ENCODE measurements around the gene AGTRAP.

The AGTRAP gene

DNA sequence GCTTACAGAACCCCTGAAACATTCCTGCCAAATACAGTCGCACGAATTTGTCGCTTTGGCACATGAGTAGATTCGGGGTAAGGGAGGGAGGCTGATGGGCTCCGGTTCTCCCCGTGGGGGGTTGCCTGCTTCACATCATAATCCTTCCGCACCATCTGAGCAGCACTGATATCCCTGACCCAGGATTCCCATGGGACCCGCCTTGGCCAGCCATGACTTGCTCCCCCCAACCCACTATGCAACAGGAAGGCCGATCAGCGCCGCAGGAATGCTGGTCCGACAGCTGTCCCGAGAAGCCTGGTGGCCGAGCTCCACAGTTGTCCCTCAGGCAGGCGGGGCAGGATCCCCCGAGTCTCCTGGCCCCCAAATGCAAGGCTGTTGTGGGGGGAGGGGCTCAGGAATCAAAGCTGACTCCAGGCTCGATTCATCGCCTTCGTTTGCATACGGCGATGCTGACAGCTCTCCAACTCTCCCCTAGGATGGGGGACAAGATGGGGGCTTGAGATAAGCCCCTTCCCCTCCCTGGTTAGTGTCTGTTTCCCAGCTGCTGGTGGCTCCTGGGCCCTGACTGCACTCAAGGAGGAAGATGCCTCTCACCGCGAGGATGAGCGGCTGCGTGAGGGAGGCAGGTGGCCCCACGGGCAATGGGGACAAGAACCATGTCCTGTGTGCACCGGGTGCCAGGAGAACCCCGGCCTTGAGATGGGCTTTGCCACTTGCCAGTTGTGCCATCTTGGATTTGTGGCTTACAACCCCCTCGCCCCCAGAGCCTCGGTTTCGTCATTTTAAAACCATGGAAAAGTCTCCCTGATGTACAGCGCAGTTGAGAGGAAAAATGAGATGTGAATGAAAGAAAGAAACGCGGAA, 35.1 kb upstream of the AGTRAP start:
- ChIA-PET CTCF (interaction anchor here (1.2 to 1.9 kb wide), 4 partner anchors 11 to 36 kb away, joined by 3 to 8 read pairs (median 6); partner anchors contain the start of gene FBXO6), POLR2A (interaction anchor here (0.6 kb wide), 1 partner anchor 277 kb away, joined by 3 read pairs; no protein-coding TSS in a partner anchor)
- TF ChIP-seq, protein P1, sequence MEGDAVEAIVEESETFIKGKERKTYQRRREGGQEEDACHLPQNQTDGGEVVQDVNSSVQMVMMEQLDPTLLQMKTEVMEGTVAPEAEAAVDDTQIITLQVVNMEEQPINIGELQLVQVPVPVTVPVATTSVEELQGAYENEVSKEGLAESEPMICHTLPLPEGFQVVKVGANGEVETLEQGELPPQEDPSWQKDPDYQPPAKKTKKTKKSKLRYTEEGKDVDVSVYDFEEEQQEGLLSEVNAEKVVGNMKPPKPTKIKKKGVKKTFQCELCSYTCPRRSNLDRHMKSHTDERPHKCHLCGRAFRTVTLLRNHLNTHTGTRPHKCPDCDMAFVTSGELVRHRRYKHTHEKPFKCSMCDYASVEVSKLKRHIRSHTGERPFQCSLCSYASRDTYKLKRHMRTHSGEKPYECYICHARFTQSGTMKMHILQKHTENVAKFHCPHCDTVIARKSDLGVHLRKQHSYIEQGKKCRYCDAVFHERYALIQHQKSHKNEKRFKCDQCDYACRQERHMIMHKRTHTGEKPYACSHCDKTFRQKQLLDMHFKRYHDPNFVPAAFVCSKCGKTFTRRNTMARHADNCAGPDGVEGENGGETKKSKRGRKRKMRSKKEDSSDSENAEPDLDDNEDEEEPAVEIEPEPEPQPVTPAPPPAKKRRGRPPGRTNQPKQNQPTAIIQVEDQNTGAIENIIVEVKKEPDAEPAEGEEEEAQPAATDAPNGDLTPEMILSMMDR (IDR thresholded peaks at IDR 0.05; ENCODE audit: insufficient read depth, low read length, missing control alignments), result no peak
- no peak for DNase-seq (ENCODE audit: low read depth, low spot score)
- H3K4me3 ChIP-seq (ENCODE audit: low read depth, low read length), result no peak overlapping the region

DNA sequence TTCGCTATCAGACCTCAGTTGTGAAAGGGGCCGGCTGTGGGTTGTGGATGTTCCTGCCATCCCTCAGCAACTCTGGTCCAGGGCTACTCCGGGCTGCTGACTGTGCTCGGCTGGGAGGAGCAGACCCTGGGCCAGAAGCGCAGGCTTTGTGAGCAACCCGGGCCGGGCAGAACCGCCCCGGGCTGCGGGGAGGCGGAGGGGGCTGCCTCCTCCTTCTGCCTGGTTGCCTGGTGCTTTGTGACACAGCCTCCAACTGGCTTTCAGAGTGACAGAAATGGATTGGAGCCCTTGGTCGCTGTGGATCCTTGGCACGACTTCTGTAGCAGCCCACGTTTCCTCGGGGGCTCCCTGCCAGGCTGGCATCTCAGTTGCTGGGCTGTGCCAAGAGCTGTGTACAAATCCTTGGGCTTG, 34.4 kb upstream of the AGTRAP start:
- no peak for DNase-seq (ENCODE audit: low read depth, low spot score)
- H3K4me3 ChIP-seq (ENCODE audit: low read depth, low read length), result no peak overlapping the region
- ChIA-PET CTCF (interaction anchor here (1.2 to 1.9 kb wide), 4 partner anchors 10 to 37 kb away, joined by 3 to 8 read pairs (median 6); partner anchors contain the start of gene FBXO6), POLR2A (interaction anchor here (0.6 kb wide), 1 partner anchor 278 kb away, joined by 3 read pairs; no protein-coding TSS in a partner anchor)
- TF ChIP-seq, protein P1 (IDR thresholded peaks at IDR 0.05; ENCODE audit: insufficient read depth, low read length, missing control alignments), result no peak

DNA sequence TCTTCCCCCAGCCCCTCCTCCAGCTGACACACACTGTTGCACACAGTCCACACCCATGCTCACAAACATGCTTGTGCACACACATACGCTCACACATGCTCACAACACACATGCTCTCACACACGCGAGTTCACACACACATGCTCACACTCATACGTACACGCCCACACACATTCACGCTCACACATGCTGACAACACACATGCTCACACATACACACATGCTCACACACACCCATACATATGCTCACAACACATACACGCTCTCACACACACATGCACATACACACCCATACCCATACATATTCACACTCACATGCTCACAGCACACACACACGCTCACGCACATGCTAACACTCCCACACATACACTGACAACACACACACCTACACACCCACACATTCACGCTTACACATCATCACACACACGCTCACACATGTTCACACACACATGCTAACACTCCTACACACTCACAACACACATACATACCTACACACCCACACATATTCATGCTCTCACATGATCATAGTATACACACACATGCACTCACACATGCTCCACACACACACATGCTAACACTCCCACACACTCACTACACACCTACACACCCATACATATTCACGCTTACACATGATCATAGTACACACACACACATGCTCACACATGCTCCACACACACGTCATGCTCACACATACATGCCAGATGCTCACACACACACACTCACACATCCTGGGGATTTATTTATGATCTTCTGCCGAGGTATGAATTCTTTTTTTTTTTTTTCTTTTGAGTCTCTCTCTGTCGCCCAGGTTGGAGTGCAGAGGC, 33.7 kb upstream of the AGTRAP start:
- DNase-seq (ENCODE audit: low read depth, low spot score), result no peak
- CTCF ChIA-PET, result interaction anchor here (1.8 to 1.9 kb wide), 2 partner anchors 9 to 18 kb away, joined by 7 to 8 read pairs; no protein-coding TSS in a partner anchor

DNA sequence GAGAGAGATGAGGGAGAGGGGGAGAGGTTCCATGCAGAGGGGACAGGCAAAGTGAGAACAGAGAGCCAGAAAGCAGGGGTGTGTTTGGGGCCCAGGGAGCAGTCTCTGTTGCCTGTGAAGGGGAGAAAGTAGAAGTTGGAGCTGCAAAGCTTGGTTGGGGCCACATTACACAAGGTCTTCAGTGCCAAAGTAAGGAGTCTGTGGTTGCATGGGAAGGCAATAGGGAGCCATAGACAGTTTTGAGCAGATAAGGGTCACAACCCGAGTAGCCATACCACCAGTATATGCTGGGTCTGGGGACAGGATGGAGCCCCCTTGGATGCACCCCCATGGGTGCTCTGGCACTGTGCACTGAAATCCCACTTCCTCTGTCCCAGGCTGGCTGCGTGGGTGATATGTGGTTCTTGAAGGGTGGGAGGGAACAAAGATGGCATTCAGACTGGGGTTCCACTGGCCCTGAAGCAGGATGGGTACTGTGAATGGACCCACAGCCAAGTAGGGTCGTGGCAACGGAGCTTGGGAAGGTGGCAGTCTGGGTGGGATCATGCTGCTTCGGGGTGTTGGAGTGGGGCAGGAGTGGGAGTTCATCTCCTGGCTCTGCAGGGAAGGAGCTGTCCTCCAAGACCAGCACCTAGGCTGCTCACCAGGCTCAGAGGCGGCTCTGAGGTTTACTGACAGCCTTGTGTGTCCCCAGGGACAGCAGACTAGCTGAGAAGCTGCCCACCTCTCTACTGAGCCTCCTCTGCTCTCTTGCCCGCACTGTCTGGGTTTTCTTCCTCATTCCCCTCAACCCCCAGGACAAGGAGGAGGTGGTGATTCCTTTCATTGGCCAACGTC, 32.4 kb upstream of the AGTRAP start:
- POLR2A ChIA-PET, result no interaction called here
- CTCF ChIA-PET, result interaction anchor here (10.2 kb wide), 1 partner anchor 18 kb away, joined by 95 read pairs; no protein-coding TSS in a partner anchor

More for the DNA sequence above, 33.7 kb upstream of the AGTRAP start:
- TF ChIP-seq, protein P1 (IDR thresholded peaks at IDR 0.05; ENCODE audit: insufficient read depth, low read length, missing control alignments), result no peak
- H3K4me3 ChIP-seq (ENCODE audit: low read depth, low read length), result no peak overlapping the region
- POLR2A ChIA-PET, result interaction anchor here (0.6 kb wide), 1 partner anchor 278 kb away, joined by 3 read pairs; no protein-coding TSS in a partner anchor

DNA sequence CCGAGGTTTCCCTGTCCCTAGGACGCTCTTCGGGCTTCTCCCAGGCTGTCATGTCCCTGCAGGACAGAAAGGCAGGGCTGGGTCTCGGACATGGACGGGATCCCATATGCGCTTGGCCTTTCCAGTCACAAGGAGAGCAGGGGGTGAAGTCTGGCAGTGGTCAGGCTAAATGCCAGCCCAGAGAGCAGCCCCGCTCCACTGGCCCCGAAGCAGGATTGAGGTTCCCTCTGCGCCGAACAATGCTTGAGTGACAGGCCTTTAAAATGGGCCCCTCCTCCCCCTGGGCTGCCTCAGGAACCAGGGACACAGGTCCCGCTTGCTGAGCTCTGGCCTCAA, 31.8 kb upstream of the AGTRAP start:
- CTCF ChIA-PET, result interaction anchor here (10.2 kb wide), 1 partner anchor 17 kb away, joined by 95 read pairs; no protein-coding TSS in a partner anchor
- TF ChIP-seq, protein P1 (IDR thresholded peaks at IDR 0.05; ENCODE audit: insufficient read depth, low read length, missing control alignments), result no peak
- POLR2A ChIA-PET, result no interaction called here
- DNase-seq (ENCODE audit: low read depth, low spot score), result no peak
- no peak overlapping the region for H3K4me3 ChIP-seq (ENCODE audit: low read depth, low read length)

More for the DNA sequence above, 32.4 kb upstream of the AGTRAP start:
- no peak overlapping the region for H3K4me3 ChIP-seq (ENCODE audit: low read depth, low read length)
- TF ChIP-seq, protein P1 (IDR thresholded peaks at IDR 0.05; ENCODE audit: insufficient read depth, low read length, missing control alignments), result no peak
- no peak for DNase-seq (ENCODE audit: low read depth, low spot score)

Data from AG04449 (cell line).